HCT116 (cell line): ENCODE data around the gene KLHL35.

ENCODE experiments used
- CTCF ChIP-seq, 3 experiments: fragments of 200-600 bp in 1 of 3; sonication (generic) in 1 of 3; IDR thresholded peaks in 2 of 3; conservative IDR thresholded peaks in 1 of 3; 2 replicates each; pipeline ENCODE4 v1.5.1; 2012 to 2017; ENCODE audit warnings: low read depth in 2 of 3, low read length in 2 of 3, antibody characterized with exemption in 1 of 3, borderline replicate concordance in 1 of 3, control low read depth in 1 of 3, mild to moderate bottlenecking in 1 of 3, mixed read lengths in 1 of 3, mixed run types in 1 of 3, moderate library complexity in 1 of 3; ENCODE audit not compliant: insufficient read depth in 1 of 3
- EGR1 ChIP-seq: IDR thresholded peaks from 2 replicates; pipeline ENCODE4 v1.6.1; 2012; ENCODE audit warnings: low read depth
- POLR2A ChIP-seq: IDR thresholded peaks from 2 replicates; pipeline ENCODE4 v1.7.0; 2011; ENCODE audit warnings: borderline replicate concordance; ENCODE audit not compliant: insufficient read depth, insufficient read length; ENCODE audit errors: extremely low read depth
- SP1 ChIP-seq: IDR thresholded peaks from 2 replicates; pipeline ENCODE4 v1.6.1; 2012; ENCODE audit warnings: low read depth
- TCF7L2 ChIP-seq: IDR thresholded peaks from 2 replicates; pipeline ENCODE4 v1.7.0; 2011; ENCODE audit warnings: borderline replicate concordance, inconsistent platforms; ENCODE audit not compliant: insufficient read depth, insufficient read length; ENCODE audit errors: extremely low read depth

GRCh38 chr11:75398906-75399305 is 34.1 kb downstream of the KLHL35 start:
- TF ChIP-seq SP1 = no peak
- no peak for TF ChIP-seq POLR2A
- no peak for TF ChIP-seq CTCF (IDR thresholded peaks at IDR 0.05 in 2 of 3, conservative IDR thresholded peaks at IDR 0.05 in 1 of 3; ENCODE audit: borderline replicate concordance in 1 of 3, insufficient read depth in 1 of 3, low read depth in 2 of 3, low read length in 2 of 3)
- TF ChIP-seq EGR1 = no peak
- no peak for TF ChIP-seq TCF7L2
